GM21526 (cell line): Measurements from ENCODE around the gene U2AF1L4.

ENCODE experiments used
- ATAC-seq: cut with Tn5 transposase; IDR thresholded peaks from one replicate; pipeline ENCODE4 v1.9.1; 2021; ENCODE audit warnings: moderate library complexity; ENCODE audit not compliant: unreplicated experiment, low FRiP score

The U2AF1L4 gene

DNA sequence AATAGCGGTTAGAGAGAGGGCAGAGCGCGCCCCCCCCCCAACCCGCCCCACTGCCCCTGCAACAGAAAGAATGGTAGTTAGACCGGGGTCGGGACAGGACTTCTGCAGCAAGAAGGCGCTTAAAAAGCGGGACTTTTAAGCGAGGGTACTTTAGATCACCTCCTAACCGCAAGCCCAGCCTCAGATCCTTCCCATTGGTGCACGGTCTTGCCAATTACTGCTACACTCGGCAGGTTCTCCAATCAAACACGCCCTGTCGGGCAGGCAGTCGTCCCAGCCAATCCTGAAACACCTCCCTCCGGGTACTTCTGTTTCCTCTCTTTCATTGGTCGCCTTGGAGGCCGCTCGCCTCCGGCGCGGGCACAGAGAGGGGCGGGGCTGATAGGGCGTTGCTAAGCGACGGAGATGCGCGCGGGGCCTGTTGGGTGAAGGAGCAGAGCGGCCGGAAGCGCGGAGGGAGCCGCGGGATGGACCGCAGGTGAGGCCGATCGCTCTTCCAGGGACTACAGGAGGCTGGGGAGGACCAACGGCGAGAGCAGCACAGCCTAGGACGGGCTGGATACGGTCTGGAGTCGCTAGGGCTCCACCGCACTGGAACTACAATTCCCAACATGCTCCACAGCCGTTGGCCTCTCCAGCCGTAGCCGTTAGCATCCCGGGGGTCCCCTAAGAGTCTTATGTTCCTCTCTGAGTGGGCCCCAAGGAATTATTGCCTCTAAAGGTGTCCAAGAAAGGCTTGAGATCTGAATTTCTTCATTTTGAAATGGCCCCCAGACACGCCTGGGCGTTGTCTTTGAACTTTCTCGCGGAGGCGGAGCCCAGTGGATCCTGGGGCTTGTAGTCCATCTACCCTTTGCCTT, 12.8 kb upstream of the U2AF1L4 start, which contains the start of gene PROSER3:
TSS of gene PROSER3 (plus strand) at position 428 of the 860 bp plus-strand sequence. CDS start at position 468, 40 bp downstream.
- ATAC-seq = peak; percentile 83

DNA sequence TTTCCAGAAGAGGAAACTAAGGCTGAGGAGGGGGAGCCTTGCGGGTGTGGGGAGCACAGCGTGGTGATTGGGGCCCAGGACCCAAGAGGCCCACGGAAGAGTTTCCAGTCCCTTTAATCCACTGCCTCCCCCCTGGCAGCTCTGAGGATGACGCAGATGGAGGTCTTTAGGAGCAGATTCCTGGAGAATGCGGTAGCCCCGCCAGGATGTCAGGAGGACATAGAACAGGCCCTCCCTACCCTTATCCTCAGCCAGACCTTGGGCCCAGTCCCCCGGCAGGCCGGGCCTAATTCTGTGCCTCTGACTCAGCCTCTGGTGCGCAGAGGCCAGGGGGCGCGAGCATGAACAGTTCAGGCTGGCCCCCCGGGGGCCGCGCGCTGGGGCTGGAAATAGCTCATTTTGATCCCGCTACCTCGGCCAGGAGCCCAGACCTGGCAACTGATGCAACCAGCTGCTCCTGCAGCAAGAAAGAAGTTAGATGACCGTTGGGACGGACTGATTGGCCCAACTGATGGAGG, 12.1 kb upstream of the U2AF1L4 start:
- ATAC-seq = no peak

DNA sequence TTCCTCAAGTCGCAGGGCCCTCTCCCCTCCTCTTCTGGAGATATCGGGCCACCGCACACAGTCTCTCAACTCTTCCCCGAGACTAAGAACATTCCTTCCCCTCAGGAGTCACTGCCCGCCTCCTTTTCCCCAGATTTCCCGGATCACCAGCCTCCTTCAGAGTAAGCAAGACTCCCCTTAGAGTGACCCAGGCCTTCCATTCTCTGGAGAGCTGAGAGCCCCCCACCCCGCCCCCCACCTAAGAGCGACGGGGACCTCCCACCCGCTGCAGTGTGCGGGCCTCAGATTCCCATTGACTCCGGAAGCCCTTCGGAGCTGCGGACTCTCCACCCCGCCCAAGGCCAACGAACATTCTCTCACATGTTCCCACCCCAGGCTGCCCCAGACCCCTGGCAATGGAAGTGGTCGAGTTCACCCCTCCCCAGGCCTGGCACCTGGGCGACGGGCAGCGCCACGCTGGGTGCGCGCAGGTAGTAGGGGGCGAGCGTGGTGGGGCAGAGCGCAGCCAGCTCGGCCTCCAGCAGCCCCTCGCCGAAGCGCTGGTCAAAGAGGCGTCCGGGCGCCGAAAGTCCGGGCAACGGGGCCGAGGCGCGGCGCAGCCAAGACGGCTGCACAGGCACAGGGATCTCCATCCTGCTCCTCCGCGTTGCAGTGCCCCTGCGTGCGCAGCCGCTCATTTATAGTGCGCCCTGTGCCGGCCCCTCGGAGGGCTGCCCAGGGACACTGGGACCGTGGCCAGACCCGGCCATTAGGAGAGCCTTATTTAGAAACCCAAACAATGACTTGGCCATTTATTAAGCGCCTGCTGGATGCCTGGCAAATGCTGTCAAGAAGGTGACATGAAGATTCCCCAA, 11.4 kb upstream of the U2AF1L4 start, which contains the start of gene HSPB6:
TSS of gene HSPB6 (minus strand) at position 653 of the 854 bp plus-strand sequence. CDS start at position 632, 21 bp downstream.
- no peak for ATAC-seq

DNA sequence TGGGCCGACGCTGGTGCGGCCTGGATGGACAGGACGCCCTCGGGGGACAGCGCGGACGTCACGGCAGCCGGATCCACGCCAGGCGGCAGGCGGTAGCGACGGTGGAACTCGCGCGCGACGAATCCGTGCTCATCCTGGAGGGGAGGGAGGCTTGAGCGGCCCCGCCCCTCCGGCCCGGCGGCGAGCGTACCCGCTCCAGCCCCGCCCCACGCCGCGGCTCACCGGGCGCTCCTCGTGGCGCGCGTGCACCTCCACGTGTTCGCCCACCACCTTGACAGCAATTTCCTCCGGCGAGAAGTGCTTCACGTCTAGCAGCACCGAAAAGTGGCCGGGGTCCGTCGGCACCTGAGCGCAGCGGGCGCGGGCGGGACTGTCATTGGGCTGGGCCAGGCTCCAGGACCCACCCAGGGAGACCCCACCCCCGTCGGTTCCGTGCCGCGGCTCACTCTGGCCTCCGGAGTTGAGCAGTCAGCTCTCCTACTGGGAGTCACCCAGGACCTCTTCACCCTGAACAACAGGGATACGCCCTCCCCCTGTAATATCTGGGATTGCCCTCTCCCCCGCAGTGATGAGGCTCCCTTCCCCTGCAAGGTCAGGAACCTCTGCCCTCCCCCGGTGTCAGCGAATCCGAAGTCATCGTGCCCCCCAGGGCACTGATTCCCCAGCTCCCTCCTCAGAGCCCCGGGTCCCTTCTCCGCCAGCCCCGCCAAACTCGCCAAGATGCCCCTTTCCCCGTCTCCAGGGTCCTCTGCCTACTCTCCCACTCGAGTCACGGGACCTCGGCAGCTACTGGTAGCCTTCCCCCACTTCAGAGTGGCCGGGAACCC, 10.5 kb upstream of the U2AF1L4 start:
- ATAC-seq = no peak

DNA sequence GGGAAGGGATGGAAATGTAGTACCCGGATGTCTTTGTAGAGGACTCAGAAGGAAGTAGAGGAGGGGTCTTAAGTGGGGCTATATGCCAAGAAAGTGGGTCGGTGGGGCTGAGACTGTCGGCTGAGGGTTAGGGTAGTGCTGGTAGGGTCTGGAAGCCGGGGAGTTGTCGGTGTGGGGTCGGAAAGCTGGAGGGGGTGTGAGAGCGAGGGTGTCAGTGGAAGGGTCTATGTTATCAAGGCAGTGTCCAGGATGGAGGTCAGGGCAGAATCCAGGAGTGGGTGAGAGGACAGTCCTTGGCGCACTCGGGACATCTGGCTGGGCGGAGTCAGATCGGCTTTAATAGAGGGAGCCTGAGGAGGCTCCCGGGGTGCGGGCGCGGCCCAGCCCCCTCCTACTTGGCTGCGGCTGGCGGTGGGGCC, 9.9 kb upstream of the U2AF1L4 start:
- no peak for ATAC-seq

DNA sequence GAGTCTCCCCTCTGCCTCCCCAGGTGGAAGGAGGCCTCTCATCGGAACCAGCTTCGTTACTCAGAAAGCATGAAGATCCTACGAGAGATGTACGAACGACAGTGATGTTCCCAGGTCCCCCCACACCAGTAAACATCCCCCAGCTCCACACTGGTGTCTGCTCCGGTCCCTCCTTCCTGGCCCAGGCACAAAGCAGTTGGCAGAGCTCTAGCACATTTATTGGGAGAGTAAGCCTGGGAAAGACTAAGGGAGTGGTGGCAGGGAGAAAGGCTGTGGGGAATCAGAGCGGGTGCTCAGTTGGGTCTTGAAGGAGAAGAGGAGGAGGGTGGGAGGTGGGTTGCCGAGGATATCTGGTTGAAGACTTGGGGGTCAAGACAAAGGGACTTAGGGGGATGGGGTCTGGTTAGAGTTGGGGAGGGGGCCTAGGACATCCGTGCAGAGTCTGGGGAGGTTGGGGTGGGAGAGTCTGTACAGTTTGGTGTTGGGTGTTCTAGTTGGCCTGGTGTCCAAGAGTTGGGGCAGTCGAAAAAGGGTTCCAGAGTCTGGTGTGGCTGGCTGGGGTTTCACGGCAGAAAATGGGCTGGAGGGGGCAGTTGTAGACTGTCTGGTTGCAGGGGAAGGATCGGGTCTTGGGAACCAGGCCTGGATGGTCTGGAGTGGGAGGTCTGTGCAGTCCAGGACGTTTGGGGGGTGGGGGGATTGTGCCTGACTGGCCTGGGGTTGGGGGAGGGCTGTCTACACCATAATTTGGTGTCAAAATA, 9.3 kb upstream of the U2AF1L4 start:
- ATAC-seq = no peak

DNA sequence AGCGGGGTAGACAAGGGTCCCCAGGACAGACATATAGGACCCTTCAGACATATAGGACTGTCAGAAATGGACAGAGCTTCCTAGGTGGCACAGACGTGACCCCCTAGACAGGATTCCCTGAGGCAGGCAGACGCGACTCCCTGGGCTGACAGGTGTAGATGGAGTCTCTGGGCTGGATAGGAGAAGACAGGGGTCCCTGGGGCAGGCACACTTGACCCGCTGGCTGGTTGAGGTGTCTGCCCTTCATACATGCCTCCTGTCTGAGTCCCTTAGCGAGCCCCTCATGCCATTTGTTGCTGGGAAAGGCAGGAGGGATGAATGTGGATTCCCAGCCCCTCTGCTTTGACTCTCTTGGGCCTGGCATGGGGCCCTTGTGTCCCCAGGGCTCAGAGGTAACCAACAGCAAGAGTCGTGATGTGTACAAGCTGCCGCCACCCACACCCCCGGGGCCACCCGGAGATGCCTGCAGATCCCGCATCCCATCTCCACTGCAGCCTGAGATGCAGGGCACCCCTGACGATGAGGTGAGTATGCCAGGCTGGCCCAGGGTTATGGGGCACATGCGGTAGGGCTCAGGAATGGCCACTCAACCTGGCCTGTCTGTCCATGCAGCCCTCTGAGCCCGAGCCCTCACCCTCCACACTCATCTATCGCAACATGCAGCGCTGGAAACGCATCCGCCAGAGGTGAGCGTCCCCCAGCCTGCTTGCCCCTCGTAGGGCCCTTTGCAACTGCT, 8.6 kb upstream of the U2AF1L4 start:
- ATAC-seq = no peak

DNA sequence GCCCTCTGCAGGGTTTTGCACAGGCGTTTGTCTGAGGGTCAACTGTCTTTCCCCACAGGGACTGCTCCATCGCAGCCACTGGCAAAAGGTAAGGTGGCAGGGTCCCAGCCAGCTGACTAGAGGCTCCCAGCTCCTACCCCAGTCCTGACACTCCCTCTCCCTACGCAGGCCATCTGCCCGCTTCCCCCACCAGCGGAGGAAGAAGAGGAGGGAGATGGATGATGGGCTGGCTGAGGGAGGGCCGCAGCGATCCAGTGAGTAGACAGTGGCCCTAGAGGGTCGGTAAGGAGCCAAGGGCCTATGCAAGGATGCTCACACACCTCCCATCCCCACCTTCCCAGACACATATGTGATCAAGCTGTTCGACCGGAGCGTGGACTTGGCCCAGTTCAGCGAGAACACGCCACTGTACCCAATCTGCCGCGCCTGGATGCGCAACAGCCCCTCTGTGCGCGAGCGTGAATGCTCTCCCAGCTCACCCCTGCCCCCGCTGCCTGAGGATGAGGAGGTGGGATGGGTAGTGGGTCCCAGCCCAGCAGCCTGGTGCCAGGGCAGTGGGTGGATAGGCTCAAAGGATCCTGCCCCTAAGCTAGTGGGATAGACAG, 7.6 kb upstream of the U2AF1L4 start:
- no peak for ATAC-seq

DNA sequence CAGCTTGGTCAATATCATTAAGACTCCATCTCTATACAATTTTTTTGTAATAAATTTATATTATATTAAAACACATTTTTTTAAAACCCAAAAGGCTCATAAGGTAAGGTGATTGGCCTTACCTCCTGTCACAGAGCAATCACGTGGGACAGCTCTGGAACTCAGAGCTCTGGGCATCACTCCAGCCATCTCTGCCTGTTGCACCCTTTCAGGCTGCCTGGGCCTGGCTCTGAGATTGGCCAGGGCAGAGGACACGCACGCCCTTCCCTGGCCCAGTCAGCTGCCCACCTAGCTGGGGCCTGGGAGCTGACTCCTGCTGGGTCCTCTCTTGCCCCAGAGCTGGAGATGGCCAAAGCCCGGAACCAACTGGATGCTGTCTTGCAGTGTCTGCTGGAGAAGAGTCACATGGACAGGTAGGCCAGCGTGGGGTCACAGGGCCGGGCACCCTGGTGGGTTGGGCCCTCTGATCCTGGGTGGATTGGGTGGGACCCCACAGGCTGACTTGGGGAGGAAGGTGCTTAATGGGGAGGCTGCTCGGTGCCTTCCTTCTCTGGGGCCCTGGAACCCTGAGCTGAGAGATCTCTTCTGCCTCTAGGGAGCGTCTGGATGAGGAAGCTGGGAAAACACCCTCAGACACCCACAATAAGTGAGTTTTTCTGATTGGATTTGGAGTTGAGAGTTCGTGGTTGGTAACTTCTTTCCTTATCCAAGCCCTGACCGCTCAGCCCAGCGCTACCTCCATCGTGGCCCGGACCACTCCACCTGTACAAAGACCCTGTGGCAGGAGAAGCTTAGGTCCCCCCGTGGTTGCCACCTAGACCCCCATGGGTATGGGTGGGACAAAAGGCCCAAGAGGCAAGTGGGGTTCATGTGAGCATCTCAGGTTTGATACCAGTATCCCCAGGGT, 6.9 kb upstream of the U2AF1L4 start:
- no peak for ATAC-seq

DNA sequence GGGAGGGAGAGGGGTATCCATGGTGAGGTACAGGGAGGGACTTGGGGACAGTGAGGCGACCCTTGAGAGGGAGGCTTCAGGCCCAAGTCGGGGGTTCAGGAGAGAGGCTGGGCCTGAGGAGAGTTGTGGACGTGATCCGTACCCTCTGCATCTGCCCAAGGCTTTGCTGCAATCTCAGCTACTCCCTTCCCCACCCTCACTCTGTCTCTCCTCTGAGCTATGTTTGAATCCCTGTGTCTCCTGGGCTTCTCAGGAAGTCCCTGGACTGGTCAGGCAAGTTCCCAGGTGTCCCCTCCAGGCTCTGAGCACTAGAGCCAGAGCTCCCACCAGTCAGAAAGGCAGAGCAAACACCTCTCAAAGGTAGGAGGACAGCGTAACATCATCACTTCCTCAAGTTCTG, 4.9 kb upstream of the U2AF1L4 start:
- no peak for ATAC-seq

DNA sequence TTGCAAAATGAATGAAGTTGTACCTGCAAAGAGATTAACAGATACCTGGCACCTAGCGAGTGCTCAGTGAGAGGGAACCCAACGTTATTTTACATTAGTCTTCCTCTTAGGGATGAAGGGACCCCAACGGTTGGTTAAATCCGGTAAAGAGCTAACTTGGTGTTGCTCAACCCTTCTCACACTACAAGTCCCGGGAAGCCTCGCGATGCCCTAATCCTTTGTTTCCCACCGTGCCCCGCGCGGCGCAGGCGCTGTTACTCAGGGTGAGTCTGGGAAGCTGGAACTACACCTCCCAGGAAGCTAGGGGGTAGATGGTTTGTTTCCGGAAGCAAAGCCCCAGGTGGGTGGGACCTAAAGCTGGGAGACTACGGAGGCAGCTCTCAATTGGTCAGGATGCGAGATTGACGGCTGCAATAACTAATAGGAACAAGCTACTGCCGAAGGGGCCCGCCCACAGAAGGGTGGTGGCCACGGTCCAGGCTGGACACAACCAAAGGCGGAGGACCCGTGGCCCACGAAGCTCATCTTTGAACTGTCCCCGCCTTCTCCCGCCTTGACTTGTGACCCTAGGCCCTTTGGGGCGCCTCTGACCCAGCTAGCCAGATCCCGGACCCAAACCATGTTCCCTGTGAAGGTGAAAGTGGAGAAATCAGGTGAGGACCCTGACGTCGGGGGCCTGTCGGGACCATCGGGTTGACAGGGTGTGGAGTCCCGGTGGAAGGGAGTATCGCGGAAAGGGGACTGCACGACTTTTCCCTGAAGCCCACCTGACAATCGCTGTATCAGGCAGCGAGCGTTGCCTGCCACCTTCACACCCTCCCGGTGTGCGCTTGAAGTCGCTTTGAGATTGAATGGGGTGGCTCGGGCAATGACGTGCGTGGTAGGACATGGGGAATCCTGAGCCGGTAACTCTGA, 3.1 kb upstream of the U2AF1L4 start, which contains the start of gene LIN37:
TSS of gene LIN37 (plus strand) at position 471 of the 915 bp plus-strand sequence. CDS start at position 620, 149 bp downstream.
- peak; percentile 54 for ATAC-seq

DNA sequence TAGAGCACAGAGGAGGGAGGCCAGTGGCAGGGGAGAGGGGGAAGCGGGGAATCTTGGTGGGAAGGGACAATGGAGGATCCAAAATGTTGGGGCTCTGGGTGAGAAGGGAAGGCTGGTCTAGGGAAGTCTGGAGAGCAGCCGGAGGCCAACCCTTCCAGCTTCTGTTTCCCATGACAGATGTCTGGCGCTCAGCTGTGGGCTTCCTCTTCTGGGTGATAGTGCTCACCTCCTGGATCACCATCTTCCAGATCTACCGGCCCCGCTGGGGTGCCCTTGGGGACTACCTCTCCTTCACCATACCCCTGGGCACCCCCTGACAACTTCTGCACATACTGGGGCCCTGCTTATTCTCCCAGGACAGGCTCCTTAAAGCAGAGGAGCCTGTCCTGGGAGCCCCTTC, 1.3 kb upstream of the U2AF1L4 start:
- no peak for ATAC-seq

DNA sequence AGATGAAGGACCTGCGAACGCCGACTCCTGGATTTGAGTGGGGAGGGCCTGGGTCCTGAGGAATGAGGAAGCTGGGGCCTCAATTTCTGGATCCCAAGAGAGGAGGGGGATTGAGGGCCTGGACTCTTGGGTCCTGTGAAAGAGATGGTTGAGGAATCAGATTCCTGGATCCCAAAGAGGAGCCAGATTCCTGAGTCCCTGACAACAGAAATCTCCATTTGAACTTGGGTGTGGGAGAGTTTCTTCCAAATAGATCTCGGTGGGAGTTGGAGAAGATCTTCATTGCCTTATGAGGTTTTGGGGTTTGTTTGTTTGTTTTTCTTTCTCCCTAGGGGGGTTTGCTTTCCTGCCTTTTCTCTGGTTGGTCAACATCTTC, 857 bp upstream of the U2AF1L4 start:
- no peak for ATAC-seq

DNA sequence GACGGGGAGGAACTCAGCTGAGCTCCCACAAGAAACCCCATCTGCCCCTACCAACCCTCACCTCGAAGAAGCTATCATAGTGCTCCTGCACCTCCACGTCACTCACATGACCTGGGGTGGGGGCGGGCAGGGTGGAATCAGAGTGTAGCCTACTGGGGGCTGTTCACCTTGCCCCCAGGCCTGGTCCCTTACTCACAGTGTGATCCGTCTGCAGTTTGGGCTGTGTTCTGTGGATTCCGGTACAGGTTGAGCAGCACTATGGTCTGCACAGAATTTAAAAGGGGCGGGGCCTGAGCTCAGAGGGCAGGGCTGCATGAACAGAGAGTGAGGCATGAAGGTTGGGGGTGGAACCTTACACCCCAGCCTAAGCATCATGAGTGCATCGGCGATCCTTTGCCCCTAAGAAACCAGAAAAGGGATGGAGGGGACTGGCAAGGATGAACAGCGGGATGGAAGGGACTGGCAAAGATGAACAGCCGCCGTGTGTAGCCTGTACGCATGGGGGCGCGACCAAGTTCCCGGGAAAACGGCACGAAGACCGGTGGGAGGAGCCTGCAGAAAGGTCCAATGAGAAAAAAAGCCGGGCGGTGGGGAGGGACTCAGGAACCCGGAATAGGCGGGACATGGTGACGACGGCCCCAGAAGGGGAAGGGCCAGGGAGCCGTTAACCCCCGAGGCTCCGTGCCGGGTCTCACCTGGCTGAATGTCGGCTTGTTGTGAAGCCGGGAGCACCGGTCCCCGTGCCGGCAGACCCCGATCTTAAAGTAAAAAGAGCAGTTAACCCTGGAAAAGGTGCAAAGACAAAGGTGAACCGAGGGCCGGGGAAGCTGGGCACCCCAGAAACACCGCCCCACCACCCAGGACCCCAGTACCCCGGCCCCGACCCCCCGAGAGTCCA, 539 bp downstream of the U2AF1L4 start:
- peak; percentile 31 for ATAC-seq
